SK-N-SH (cell line): ENCODE results near the gene ST6GALNAC1. TPM values are rescaled to one million over a fixed set of nuclear protein-coding genes. Genes with fewer than 3 reads are reported as not detected.

Source experiments
- CTCF ChIA-PET: fragments of 300-600, 350-600 bp; formaldehyde crosslinking; extraction: SDS; loops from one replicate; lab custom pipeline; 2021; lab: Yijun Ruan, JAX
- POLR2A ChIA-PET: fragments of 350-600 bp; sonication (Branson Sonifier 250); formaldehyde crosslinking; extraction: SDS; loops from one replicate; lab custom pipeline; 2020; ENCODE audit warnings: antibody characterized with exemption, inconsistent platforms; lab: Yijun Ruan, JAX
- DNase-seq: peaks from one replicate; pipeline ENCODE4 v3.0.0; 2012
- H2AFZ ChIP-seq: fragments of 200-600 bp; sonication (generic); 2 replicates; pipeline ENCODE4 v1.8.1; 2016; ENCODE audit warnings: antibody characterized with exemption, mild to moderate bottlenecking, low read depth
- H3F3A ChIP-seq: fragments of 200-600 bp; sonication (generic); replicated peaks from 2 replicates; pipeline ENCODE3; 2016; ENCODE audit warnings: antibody characterized with exemption, mild to moderate bottlenecking; ENCODE audit not compliant: insufficient read depth
- H3K27ac ChIP-seq, 2 experiments: fragments of 200-500 bp in 1 of 2; fragments of 200-600 bp in 1 of 2; sonication (Bioruptor generic) in 1 of 2; sonication (generic), shearing (Covaris generic) in 1 of 2; 2 replicates each; pipeline versions ENCODE4 v1.5.1 to v1.6.1; 2014 to 2016; ENCODE audit warnings: low read depth in 2 of 2, inconsistent platforms in 1 of 2, low read length in 1 of 2, mild to moderate bottlenecking in 1 of 2, mixed read lengths in 1 of 2
- H3K27me3 ChIP-seq: fragments of 200-600 bp; sonication (generic), shearing (Covaris generic); 2 replicates; pipeline ENCODE4 v1.6.1; 2016; ENCODE audit warnings: mixed run types; ENCODE audit not compliant: insufficient read depth
- H3K36me3 ChIP-seq, 2 experiments: fragments of 200-500 bp in 1 of 2; fragments of 200-600 bp in 1 of 2; sonication (Bioruptor generic) in 1 of 2; sonication (generic) in 1 of 2; replicated peaks in 1 of 2; 2 replicates each; pipeline versions ENCODE3 to v1.5.1; 2014 to 2016; ENCODE audit warnings: low read length in 1 of 2, mild to moderate bottlenecking in 1 of 2; ENCODE audit not compliant: insufficient read depth in 2 of 2, control insufficient read depth in 1 of 2
- H3K4me1 ChIP-seq, 2 experiments: fragments of 200-500 bp in 1 of 2; fragments of 200-600 bp in 1 of 2; sonication (Bioruptor generic) in 1 of 2; sonication (generic), shearing (Covaris generic) in 1 of 2; 2 replicates each; pipeline versions ENCODE4 v1.5.1 to v1.6.1; 2014 to 2016; ENCODE audit warnings: low read depth in 1 of 2, low read length in 1 of 2, mixed run types in 1 of 2; ENCODE audit not compliant: insufficient read depth in 2 of 2, control insufficient read depth in 1 of 2
- H3K4me2 ChIP-seq: fragments of 200-600 bp; sonication (generic), shearing (Covaris generic); 2 replicates; pipeline ENCODE4 v1.6.1; 2017; ENCODE audit warnings: mixed run types
- H3K4me3 ChIP-seq, 2 experiments: fragments of 200-500 bp in 1 of 2; fragments of 200-600 bp in 1 of 2; sonication (Bioruptor generic) in 1 of 2; sonication (generic), shearing (Covaris generic) in 1 of 2; 2 replicates each; pipeline versions ENCODE4 v1.5.1 to v1.8.1; 2014 to 2016; ENCODE audit warnings: low read depth in 2 of 2, inconsistent platforms in 1 of 2, low read length in 1 of 2, mild to moderate bottlenecking in 1 of 2, mixed read lengths in 1 of 2, moderate library complexity in 1 of 2
- H3K79me2 ChIP-seq: fragments of 200-600 bp; sonication (generic); 2 replicates; pipeline ENCODE4 v1.8.1; 2017; ENCODE audit warnings: mild to moderate bottlenecking; ENCODE audit not compliant: insufficient read depth
- H3K9ac ChIP-seq: fragments of 200-600 bp; sonication (generic); 2 replicates; pipeline ENCODE4 v1.6.1; 2017; ENCODE audit warnings: mixed run types
- H3K9me2 ChIP-seq: fragments of 200-600 bp; sonication (generic); 2 replicates; pipeline ENCODE4 v1.6.1; 2017; ENCODE audit warnings: mixed run types
- H3K9me3 ChIP-seq: fragments of 200-600 bp; sonication (generic); 2 replicates; pipeline ENCODE4 v1.6.1; 2017; ENCODE audit warnings: mixed run types, mild to moderate bottlenecking, moderate library complexity
- H4K20me1 ChIP-seq: fragments of 200-600 bp; sonication (generic); 2 replicates; pipeline ENCODE4 v1.6.1; 2017; ENCODE audit warnings: mild to moderate bottlenecking, mixed run types; ENCODE audit not compliant: insufficient read depth
- CHD2 ChIP-seq: fragments of 150-350 bp; IDR thresholded peaks from 2 replicates; pipeline ENCODE4 v1.6.1; 2018; ENCODE audit warnings: low read length; ENCODE audit not compliant: partially characterized antibody
- ELF1 ChIP-seq: IDR thresholded peaks from 2 replicates; pipeline ENCODE4 v1.4.0; 2012
- EP300 ChIP-seq, 2 experiments: IDR thresholded peaks; 2 replicates each; pipeline versions ENCODE4 v1.4.0 to v1.6.1; 2012; ENCODE audit warnings: borderline replicate concordance in 1 of 2, low read depth in 1 of 2, low read length in 1 of 2
- EZH2phosphoT487 ChIP-seq: fragments of 200-600 bp; sonication (generic); IDR thresholded peaks from 2 replicates; pipeline ENCODE4 v1.6.1; 2017; ENCODE audit warnings: low read depth, mixed run types, mild to moderate bottlenecking, antibody characterized with exemption, moderate library complexity, borderline replicate concordance
- FOXM1 ChIP-seq: IDR thresholded peaks from 2 replicates; pipeline ENCODE4 v1.4.0; 2012; ENCODE audit warnings: low read depth, mild to moderate bottlenecking
- GABPA ChIP-seq: IDR thresholded peaks from 2 replicates; pipeline ENCODE4 v1.4.0; 2012; ENCODE audit warnings: low read depth, mild to moderate bottlenecking
- GATA2 ChIP-seq: sonication (generic); formaldehyde crosslinking; IDR thresholded peaks from 2 replicates; pipeline ENCODE4 v1.5.0; 2020; ENCODE audit warnings: mild to moderate bottlenecking, missing genetic modification reagents
- MXI1 ChIP-seq: IDR thresholded peaks from 2 replicates; pipeline ENCODE4 v1.6.1; 2012; ENCODE audit warnings: mild to moderate bottlenecking, low read depth, low read length, improper control_type of control experiment
- NFIC ChIP-seq: IDR thresholded peaks from 2 replicates; pipeline ENCODE4 v1.4.0; 2012; ENCODE audit warnings: borderline replicate concordance
- PBX3 ChIP-seq: IDR thresholded peaks from 2 replicates; pipeline ENCODE4; 2012
- RCOR1 ChIP-seq: fragments of 150-350 bp; IDR thresholded peaks from 2 replicates; pipeline ENCODE4 v1.6.1; 2017; ENCODE audit warnings: antibody characterized with exemption, low read length
- REST ChIP-seq: IDR thresholded peaks from 2 replicates; pipeline ENCODE4 v1.6.1; 2012; ENCODE audit warnings: mild to moderate bottlenecking, low read depth, low read length, moderate library complexity
- RXRA ChIP-seq: IDR thresholded peaks from 2 replicates; pipeline ENCODE4 v1.4.0; 2012; ENCODE audit warnings: low read depth, mild to moderate bottlenecking, borderline replicate concordance
- TCF12 ChIP-seq: IDR thresholded peaks from 2 replicates; pipeline ENCODE4 v1.4.0; 2012
- USF1 ChIP-seq: IDR thresholded peaks from 2 replicates; pipeline ENCODE4 v1.4.0; 2012; ENCODE audit warnings: low read depth, borderline replicate concordance
- USF2 ChIP-seq: fragments of 150-350 bp; IDR thresholded peaks from 2 replicates; pipeline ENCODE4 v1.6.1; 2017; ENCODE audit warnings: antibody characterized with exemption, low read length, low read depth, borderline replicate concordance
- YY1 ChIP-seq: IDR thresholded peaks from 2 replicates; pipeline ENCODE4 v1.4.0; 2012; ENCODE audit warnings: low read depth, mild to moderate bottlenecking
- ZBTB33 ChIP-seq: IDR thresholded peaks from 2 replicates; pipeline ENCODE4 v1.4.0; 2012; ENCODE audit warnings: low read depth, borderline replicate concordance
- WGBS: methylation state at CpG from one replicate; pipeline ENCODE4 v1.1.6; 2017; ENCODE audit warnings: low lambda C conversion rate; 5-methylcytosine and 5-hydroxymethylcytosine counted together
- polyA plus RNA-seq, 3 experiments: library from polyadenylated mRNA; depleted of rRNA; stranded (reverse); fragments of >200 nt; gene quantifications; 2 replicates each; pipeline ENCODE4 v1.2.3, GENCODE V29; 2012

ST6GALNAC1 gene
- polyA plus RNA-seq, 1 of the 3 experiments (the other 2 are of a cell fraction) = not detected

GRCh38 chr17:76685846-76686245 lies 42.3 kb upstream of the ST6GALNAC1 start:
- Histone ChIP-seq H3K9me2 (no peaks in the 10 kb centered on the region), H3K4me3 (no peak overlapping the region), H3K36me3 (peaks cover 15 to 36% of the 10 kb centered on the region in 2 experiments), H3K79me2 (peaks cover 23% of the 10 kb centered on the region), H3K27ac (no peak overlapping the region; a peak in 1 of 4 replicates), H3K27me3 (no peaks in the 10 kb centered on the region), H4K20me1 (peaks cover 13% of the 10 kb centered on the region), H2AFZ (no peak overlapping the region), H3F3A (peaks cover 4% of the 10 kb centered on the region), H3K4me2 (no peak overlapping the region), H3K9ac (no peak overlapping the region), H3K4me1 (peaks cover 0 to 36% of the 10 kb centered on the region in 2 experiments; a peak in 1 of 4 replicates)
- CTCF ChIA-PET = interaction anchor here (1.0 to 12.2 kb wide), 9 partner anchors 11 to 402 kb away, joined by 3 to 255 read pairs (median 8); partner anchors contain the start of genes JMJD6, METTL23 and MXRA7
- no peak for DNase-seq
- no peak for TF ChIP-seq MXI1
- no peak for TF ChIP-seq NFIC
- no peak for TF ChIP-seq YY1
- no peak for TF ChIP-seq USF2
- TF ChIP-seq EP300 (IDR thresholded peaks at IDR 0.05; ENCODE audit: borderline replicate concordance in 1 of 2, low read depth in 1 of 2, low read length in 1 of 2) = no peak
- TF ChIP-seq, all 33 proteins: peak for 0
- POLR2A ChIA-PET = interaction anchor here (2.3 kb wide), 1 partner anchor 11 kb away, joined by 8 read pairs; no protein-coding TSS in a partner anchor
- H3K9me3 ChIP-seq = no peaks in the 10 kb centered on the region
- WGBS = 99% methylated on average over 8 of the region's 8 CpGs

- peaks cover 20 to 40% of the 10 kb centered on the region in 2 experiments for H3K36me3 ChIP-seq
- H4K20me1 ChIP-seq = peaks cover 8% of the 10 kb centered on the region
- no peak overlapping the region for H3K4me2 ChIP-seq
- 94% methylated on average over 12 of the region's 12 CpGs for WGBS
- peaks cover 0 to 36% of the 10 kb centered on the region in 2 experiments; a peak in 1 of 4 replicates for H3K4me1 ChIP-seq
- H3K27me3 ChIP-seq = no peaks in the 10 kb centered on the region
- no peak overlapping the region for H3K27ac ChIP-seq
- ChIA-PET CTCF (interaction anchor here (0.8 to 12.2 kb wide), 10 partner anchors 12 to 403 kb away, joined by 3 to 255 read pairs (median 6); partner anchors contain the start of genes JMJD6, METTL23 and MXRA7), POLR2A (no interaction called here)
- no peak for TF ChIP-seq FOXM1
- no peak for TF ChIP-seq EZH2phosphoT487
- TF ChIP-seq ELF1 = no peak
- TF ChIP-seq PBX3 = no peak
- TF ChIP-seq EP300 (IDR thresholded peaks at IDR 0.05; ENCODE audit: borderline replicate concordance in 1 of 2, low read depth in 1 of 2, low read length in 1 of 2) = no peak
- no peak for TF ChIP-seq GABPA
- TF ChIP-seq NFIC = no peak
- TF ChIP-seq USF1 = no peak
- no peak for TF ChIP-seq ZBTB33
- no peak for TF ChIP-seq CHD2
- TF ChIP-seq RXRA = no peak
- no peak for TF ChIP-seq RCOR1
- TF ChIP-seq REST = no peak
- no peak for TF ChIP-seq GATA2
- no peak for TF ChIP-seq MXI1
- TF ChIP-seq TCF12 = no peak
- H3K4me3 ChIP-seq = no peak overlapping the region
- no peak for DNase-seq
- H3K79me2 ChIP-seq = peaks cover 18% of the 10 kb centered on the region
- H3K9ac ChIP-seq = no peak overlapping the region
- no peaks in the 10 kb centered on the region for H3K9me3 ChIP-seq
- H2AFZ ChIP-seq = no peak overlapping the region
- H3F3A ChIP-seq = peaks cover 4% of the 10 kb centered on the region
- H3K9me2 ChIP-seq = no peaks in the 10 kb centered on the region
Observed at GRCh38 chr17:76685366-76685765, 41.8 kb upstream of the ST6GALNAC1 start.
